Breast epithelium (tissue), 3 donors: ENCODE measurements around the gene HMCN2.

Experiments
- CTCF ChIP-seq, 3 donors: fragments of 450-650 bp; IDR thresholded peaks; one replicate each; pipeline ENCODE4 v1.5.1; 2016 to 2017; ENCODE audit warnings: antibody characterized with exemption in 3 of 3, mild to moderate bottlenecking in 3 of 3, moderate library complexity in 3 of 3
- POLR2A ChIP-seq: fragments of 450-650 bp; IDR thresholded peaks from one replicate; pipeline ENCODE4 v1.6.1; 2016; ENCODE audit warnings: antibody characterized with exemption, mild to moderate bottlenecking, moderate library complexity
- POLR2AphosphoS5 ChIP-seq, 3 donors: sonication (generic); formaldehyde crosslinking; IDR thresholded peaks; one replicate each; pipeline ENCODE4 v1.6.1; 2017; ENCODE audit warnings: antibody characterized with exemption in 3 of 3

- TF ChIP-seq CTCF (IDR thresholded peaks at IDR 0.05), result no peak
- TF ChIP-seq POLR2AphosphoS5 (IDR thresholded peaks at IDR 0.05), result no peak
- no peak for TF ChIP-seq POLR2A
These were observed 178.4 kb downstream of the HMCN2 start for GRCh38 chr9:130443840-130444492.
